GM19351 (cell line): ENCODE measurements around the gene CGAS.
"Not testable (repeated sequence)": the region's sequence is repeated elsewhere in the genome, so short reads cannot be mapped to it uniquely, and the experiment has no call there.

Source experiments
- ATAC-seq: cut with Tn5 transposase; IDR thresholded peaks from one replicate; pipeline ENCODE4 v1.9.1; 2021; ENCODE audit warnings: mild to moderate bottlenecking, moderate library complexity; ENCODE audit not compliant: unreplicated experiment

CGAS gene

DNA sequence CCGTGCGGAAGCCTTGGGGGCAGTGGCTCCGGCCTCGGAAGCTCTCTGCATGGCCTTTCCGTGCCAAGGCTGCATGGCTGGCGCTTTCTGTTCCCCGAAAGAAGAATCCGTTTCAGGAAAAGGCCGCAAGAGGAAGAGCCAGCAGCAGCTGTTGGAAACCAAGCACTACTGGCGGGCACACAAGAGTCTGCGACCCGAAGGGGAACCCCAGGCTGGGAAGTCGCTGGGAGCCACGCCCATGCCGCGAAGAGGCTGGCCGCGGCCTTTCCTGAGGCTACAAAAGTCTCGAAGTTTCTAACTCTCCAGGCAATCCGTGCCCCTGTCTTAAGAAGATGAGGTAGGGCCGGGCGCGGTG lies at the start of gene CGAS:
Gene CGAS, minus strand, starts transcription at position 191 of the 355 bp plus-strand sequence. Its CDS starts 116 bp downstream, at position 75.
- peak; percentile 64 for ATAC-seq

DNA sequence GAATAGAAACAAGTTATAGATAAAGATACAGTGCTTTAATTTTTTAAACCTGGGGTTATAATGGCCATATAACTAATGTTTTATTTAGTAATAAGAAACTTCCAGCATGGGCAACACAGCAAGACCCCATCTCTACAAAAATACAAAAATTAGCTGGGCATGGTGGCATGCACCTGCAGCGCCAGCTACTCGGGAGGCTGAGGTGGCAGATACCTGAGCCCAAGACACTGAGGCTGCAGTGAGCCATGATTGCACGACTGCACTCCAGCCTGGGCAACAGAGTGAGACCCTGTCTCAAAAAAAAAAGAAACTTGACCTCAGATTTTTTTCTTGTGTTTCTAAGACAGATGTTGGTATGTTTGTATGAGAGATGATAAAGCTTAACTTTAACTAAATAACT lies 45.8 kb upstream of the CGAS start:
- ATAC-seq = no peak

DNA sequence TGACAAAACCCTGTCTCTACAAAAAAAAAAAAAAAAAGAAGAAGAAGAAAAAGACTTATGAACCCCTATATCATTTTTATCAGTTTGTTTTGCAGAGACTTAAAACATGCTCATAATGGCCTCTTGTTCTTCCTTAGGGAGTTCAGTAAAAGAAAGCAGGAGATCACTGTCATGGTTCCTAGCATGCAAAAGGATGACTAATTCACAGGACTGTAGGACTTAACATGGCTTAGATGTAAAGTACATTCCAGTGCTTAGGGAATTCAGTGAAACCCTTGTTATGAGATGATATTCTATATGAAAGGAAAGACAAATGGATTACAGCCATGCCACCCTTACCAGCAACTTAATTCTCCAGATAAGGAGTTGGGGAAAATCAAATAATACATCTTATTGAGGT lies 39.3 kb upstream of the CGAS start:
- no peak for ATAC-seq

DNA sequence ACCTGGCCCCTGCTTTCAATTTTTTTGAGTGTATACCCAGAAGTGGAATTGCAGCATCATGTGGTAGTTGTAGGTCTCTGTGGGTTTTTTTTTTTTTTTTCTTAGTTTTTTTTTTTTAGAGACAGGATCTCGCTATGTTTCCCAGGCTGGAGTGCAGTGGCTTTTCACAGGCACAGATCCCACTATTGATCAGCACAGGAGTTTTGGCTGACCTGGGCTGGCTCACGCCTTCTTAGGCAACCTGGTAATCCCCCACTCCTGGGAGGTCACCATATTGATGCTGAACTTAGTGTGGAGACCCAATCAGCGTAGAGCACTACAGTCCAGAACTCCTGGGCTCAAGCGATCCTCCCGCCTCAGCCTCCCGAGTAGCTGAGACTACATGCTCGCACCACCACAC lies 35.4 kb upstream of the CGAS start:
- no peak for ATAC-seq

DNA sequence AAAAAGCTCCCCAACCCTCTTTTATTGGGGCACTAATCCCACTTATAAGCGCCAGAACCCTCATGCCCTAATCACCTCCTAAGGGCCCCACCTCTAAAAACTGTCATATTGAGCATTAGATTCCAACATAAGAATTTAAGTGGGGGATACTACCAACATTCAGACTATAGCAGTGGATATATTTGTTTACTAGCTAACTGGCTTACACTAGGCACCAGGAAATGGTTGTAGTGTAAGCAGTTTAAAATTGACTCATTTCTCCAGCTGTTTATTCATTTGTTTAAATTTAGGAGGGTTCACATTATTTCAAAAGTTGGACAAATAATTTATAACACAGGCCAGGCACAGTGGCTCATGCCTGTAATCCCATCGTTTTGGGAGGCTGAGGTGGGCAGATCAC lies 32.3 kb upstream of the CGAS start:
- no peak for ATAC-seq

DNA sequence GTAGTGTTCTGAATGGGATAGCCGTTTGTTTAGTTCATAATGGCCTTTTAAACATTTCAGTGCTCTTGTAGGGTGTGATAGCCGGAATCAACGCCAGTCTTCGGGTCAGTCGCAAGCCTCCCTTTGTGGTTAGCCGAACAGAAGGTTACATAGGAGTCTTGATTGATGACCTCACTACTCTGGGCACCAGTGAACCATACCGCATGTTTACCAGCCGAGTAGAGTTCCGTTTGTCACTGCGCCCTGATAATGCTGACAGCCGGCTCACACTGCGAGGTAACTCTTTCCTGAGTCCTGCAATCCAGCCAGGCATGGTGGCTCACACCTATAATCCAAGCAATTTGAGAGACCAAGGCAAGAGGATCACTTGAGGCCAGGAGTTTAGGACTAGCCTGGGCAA lies 29.9 kb upstream of the CGAS start:
- no peak for ATAC-seq

DNA sequence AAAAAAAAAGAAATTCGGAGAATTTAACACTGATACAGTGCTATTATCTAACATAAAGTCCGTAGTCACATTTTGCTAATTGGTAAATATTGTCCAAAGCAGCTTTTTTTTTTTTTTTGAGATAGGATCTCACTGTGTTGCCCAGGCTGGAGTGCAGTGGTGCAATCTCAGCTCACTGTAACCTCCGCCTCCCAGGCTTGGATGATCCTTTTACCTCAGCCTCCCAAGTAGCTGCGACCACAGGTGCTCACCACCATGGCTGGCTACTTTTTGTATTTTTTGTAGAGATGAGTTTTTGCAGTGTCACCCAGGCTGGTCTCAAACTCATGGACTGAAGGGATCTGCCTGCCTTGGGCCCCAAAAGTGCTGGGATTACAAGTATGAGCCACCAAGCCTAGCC lies 25.3 kb upstream of the CGAS start:
- no peak for ATAC-seq

DNA sequence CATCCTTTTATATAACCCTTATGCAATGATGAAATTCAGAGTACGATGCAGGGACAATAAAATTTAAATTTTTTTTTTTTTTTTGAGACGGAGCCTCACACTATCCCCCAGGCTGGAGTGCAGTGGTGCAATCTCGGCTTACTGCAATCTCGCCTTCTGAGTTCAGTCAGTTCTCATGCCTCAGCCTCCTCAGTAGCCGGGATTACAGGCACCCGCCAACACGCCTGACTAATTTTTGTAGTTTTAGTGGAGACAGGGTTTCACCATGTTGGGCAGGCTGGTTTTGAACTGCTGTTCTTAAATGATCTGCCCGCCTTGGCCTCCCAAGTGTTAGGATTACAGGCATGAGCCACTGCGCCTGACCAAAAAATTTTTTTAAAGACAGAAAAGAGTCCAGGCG lies 24.6 kb upstream of the CGAS start:
- ATAC-seq = no peak

DNA sequence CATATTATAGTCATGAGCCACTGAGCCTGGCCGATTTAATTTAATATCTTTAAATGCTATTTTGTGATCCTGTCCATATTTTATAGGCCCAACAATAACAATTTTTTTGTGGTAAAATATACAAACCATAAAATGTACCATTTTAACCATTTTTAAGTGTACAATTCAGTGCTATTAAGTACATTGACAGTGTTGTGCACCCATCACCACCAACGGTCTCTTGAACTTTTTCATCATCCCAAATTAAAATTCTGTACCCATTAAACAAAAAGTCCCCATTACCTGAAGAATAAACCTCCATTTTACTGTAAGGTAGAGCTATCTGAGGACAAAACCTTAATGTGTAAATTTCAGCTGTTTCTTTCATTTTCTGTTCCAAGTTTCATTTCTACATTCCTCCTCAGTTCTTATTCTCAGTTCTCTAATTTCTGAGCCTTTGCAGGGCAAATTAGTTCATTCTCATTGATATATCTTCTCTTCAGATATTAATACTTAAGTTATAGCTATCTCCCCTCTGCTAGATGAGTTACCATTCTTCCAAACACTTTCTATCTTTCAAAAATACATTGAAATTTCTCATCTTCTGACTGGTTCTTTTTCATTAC lies 19.7 kb upstream of the CGAS start:
- ATAC-seq = peak; percentile 96

DNA sequence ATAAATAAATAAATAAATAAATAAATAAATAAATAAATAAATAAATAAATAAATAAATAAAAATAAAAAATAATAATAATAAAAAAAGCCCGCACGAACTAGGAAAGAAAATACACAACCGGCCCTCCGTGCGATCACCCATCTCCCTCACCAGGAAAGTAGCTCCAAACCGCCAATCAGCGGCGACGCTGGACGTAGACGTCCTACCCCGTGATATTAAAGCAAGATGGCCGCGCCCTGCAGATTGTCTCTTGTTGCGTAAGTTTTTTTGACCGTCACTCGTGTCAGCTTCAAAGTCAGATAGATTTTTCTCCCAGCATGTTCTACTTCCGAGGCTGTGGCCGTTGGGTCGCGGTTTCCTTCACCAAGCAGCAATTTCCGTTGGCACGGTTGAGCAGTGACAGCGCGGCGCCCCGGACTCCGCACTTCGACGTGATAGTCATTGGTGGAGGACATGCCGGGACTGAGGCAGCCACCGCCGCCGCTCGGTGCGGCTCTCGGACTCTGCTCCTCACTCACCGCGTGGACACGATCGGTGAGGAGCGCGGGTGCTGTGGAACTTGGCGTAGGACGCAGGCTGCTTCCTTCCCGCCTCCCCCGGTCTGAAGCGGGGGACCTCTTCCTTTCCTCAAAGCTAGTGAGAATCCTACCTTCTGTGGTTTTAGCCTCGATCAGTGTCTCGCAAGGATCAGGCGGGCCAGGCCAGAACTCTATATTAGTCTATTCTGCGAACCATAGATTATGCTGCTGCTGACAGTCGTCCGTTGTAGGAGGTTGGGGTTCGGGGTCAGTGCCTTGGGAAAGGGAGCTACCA lies 9.6 kb upstream of the CGAS start, which contains the start of gene MTO1:
Gene MTO1, plus strand, starts transcription at position 201 of the 814 bp plus-strand sequence. Its CDS starts 118 bp downstream, at position 319.
- peak; percentile 93 for ATAC-seq

DNA sequence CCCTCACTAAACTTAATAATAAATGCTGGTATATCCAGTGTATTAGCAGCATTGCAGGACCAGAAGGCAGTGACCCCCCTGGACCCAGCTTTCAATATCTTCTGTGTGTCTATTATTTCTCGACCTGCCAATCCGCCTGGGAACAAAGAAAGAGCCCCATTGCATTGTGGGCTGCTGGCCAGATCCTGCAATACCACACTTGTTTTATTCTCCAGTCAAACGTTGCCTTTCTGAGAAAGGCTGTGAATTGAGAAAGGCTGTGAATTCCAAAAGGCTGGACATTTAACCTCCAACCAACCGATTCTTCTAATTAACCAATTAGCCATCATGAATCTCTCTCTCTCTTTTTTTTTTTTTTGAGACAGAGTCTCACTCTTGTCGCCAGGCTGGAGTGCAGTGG lies 8.0 kb upstream of the CGAS start:
- ATAC-seq = no peak

DNA sequence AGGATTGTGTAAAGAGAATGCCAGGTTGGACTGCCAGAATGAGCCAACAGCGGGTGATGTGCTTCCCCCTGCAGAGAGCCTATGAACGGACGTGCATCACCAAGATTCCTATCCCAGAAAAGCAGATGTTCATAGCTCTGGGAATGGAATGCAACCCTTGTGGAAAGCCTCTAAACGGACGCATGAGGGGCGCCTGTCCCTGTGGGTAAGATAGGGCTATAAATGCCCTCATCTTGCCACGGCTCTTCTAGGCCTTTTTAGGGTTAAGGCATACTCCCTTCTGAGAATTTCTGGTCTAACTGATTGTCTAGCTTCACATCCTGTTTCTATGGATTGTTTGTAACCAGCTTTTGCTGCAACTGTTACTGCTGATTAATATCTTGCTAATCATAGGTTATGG lies 7.4 kb upstream of the CGAS start:
- not testable (repeated sequence) for ATAC-seq

DNA sequence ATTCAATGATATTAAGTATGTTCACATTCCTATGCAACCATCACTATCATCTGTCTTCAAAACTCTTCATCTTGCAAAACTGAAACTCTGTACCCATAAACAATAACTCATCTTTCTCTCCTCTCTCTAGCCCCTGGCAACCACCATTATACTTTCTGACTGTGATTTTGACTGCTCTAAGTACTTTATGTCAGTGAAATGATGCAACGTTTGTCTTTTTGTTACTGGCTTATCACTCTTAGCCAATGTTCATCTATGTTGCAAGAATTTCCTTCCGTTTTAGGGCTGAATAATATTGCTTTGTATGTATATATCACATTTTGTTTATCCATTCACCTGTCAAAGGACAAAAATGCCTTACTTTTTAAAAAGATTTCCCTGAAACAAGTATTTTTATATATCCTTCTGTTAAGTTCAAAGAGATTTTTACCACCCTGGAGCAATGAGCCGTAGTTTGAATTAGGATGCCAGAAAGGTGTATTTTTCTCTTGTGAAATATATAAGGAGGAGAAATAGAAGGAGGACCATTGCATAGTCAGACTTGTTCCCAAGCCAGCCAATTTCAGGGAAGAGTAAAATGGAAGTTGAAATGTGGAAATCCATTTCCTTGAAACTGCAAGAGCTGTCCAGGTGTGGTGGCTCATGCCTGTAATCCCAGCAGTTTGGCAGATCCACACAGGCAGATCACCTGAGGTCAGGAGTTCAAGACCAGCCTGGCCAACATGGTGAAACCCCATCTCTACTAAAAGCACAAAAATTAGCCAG lies 4.0 kb upstream of the CGAS start:
- ATAC-seq = no peak

DNA sequence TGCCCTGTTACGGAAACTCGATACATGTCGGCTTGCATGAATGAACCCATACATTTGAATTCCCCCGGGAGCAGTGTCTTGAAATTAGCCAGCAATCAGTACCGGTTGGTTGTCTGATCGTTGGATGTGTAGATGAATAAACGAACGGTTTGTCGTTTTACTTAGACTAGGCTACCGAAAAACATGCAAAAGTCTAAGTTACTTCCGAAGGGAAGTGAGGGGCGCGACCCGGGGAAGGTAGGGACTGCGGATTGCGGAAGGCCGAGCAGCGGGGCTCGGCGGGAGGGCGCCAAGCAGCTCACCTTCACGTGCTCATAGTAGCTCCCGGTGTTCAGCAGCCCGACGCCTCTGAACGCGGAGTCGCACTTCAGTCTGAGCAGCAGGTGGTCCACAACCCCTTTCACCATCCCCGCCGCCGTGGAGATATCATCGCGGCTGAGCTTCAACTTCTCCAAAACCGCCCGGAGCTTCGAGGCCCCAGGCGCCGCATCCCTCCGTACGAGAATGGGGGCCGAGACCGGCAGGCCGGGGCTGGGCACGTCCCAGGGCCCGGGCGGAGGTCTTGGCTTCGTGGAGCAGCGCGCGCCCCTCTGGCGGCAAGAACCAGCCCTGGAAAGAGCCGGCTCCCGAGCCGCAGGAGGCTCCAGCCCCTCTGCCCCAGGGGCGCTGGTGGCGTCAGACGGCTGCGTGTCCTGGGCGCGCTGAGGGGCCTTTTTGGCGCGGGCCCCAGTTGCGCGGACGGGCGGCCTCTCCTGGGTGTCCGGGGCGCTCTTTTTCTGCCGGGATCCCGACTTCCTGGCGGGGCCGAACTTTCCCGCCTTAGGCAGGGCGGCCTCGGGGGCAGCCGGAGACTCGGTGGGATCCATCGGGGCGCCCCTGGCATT lies 632 bp downstream of the CGAS start:
- peak; percentile 54 for ATAC-seq

DNA sequence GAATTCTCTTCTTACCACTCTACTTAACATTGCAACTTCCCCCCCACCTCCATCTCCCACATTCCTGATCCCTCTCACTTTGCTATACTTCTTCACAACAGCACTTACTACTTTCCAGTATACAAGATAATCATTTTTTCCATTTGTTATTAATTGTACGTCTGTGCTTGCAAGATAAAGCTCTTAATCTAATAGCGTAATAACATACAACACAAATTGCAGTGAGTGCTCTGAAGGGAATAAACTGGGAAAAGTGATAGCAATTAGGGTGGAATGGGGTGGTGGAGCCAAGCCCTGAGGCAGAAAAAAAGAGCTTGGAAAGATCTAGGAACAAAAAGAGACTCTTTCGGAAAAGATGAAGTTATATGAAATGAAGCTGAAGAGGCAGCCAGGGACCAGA lies 8.5 kb downstream of the CGAS start:
- ATAC-seq = no peak

DNA sequence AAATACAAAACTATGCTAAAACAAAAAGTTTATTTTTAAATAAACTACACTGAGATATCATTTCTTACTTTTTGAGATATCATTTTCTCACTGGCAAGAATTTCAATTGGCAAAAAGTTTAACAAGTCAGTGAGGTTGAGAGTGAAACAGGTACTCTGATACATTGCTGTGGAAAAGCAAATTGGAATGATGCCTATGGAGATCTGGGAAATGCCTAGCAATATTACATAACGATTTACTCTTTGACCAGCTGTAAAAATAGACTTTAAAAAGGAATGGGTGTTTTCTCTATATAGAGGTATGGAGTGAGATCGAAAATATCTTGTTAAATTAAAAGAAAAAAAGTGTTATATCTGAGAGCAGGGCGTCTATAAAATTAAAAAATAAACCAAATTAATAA lies 16.9 kb downstream of the CGAS start:
- ATAC-seq = no peak

DNA sequence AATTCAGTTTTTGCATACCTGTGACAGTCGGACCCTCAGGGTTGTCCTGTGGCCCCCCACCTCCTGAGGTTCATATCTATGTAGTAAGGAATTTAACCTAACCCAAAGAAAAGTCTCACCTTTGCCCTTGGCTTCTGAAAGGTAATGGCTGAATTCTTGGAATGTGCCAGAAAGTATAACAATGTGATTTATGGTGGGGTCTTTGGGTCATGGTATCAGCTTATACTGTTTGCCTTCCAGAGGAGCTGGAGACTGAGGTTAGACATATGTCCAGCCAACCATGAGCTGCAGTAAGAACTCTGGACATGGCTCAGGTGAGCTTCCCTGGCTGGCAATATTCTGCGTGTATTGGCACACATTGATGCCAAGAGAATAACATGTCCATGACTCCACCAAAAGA lies 30.6 kb downstream of the CGAS start:
- no peak for ATAC-seq

DNA sequence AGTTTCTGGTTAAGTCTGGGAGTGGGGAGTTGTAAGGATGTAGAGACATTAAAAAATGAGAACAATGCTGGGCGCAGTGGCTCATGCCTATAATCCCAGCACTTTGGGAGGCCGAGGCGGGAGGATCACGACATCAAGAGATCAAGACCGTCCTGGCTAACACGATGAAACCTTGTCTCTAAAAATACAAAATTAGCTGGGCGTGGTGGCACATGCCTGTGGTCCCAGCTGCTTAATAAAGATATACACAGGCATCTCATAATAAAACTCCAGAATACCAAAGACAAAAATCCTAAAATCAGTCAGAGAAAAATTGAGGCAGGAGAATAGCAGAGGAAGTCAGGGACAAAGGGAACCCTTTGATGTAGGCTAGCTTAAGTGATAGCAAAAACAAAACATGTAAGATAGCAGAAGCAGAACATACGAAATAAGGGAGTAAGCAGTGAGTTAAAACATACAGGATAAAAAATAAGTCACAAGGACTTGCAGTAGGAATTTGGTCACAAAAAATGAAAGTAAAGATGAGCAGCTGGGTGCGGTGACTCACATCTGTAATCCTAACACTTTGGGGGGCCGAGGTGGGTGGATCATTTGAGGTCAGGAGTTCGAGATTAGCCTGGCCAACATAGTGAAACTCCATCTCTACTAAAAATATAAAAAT lies 33.9 kb downstream of the CGAS start:
- no peak for ATAC-seq

DNA sequence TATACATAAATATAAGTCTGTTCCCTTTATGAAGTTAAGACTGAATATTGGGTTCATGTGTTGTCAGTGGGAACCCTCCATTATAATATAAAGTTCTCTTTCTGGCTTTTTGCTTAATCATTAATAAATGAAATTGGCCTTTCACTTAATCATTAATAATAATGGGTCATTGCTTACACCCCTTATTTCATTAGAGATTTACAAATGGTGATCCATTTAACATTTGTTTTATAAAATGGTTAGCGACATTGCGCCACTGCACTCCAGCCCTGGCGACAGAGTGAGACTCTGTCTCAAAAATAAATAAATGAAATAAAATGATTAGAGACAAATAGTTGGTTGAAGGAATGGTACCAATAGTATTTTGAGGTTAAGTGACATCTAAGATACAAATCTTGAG lies 39.0 kb downstream of the CGAS start:
- no peak for ATAC-seq

DNA sequence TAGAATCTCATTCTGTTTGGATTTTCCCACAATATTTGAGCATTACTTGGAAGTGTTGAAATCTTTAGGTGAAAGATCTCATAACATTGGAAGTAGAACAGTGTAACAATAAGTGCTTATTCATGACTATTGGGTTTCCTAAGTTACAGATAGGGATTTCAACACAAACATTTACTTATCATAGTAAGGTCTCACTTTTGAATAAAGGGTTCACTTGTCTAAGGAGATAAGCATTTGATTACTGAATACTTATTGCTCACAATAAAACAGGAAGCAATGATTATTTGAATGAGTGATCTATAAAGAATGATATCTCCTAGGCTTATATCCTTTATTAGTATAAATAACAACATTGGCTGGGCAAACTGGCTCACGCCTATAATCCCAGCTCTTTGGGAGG lies 42.7 kb downstream of the CGAS start:
- ATAC-seq = no peak
